K562 (cell line): Measurements from ENCODE around the gene CDC42BPB. TPM values are rescaled to one million over a fixed set of nuclear protein-coding genes. Genes with fewer than 3 reads are reported as not detected.

Experiments used
- ATAC-seq: fragments of 200-7000 bp; cut with Tn5 transposase; 3 replicates; pipeline ENCODE4 v1.9.1; 2020; ENCODE audit warnings: moderate library complexity
- BruUV-seq: library from RNA; stranded (reverse); fragments of 400-500 nt; replicated peaks from 2 replicates; lab custom pipeline; 2021; lab: Mats Ljungman, UMichigan
- CTCF ChIA-PET: fragments of 300-600 bp; formaldehyde crosslinking; extraction: SDS; loops from one replicate; lab custom pipeline; 2021; ENCODE audit warnings: low intra/inter-chr PET ratio; lab: Yijun Ruan, JAX
- POLR2A ChIA-PET: fragments of 300-600, 350-650 bp; sonication (Branson Sonifier 250); formaldehyde crosslinking; extraction: SDS; loops from one replicate; lab custom pipeline; 2021; ENCODE audit warnings: antibody characterized with exemption, inconsistent platforms; lab: Yijun Ruan, JAX
- DNase-seq, 4 experiments: peaks; one replicate each; pipeline versions ENCODE4 v3.0.0 to v3.0.0-alpha.2; 2011 to 2018; ENCODE audit warnings: low spot score in 3 of 4, mixed read lengths in 3 of 4; ENCODE audit errors: extremely low read depth in 1 of 4
- FAIRE-seq: peaks from 2 replicates; lab custom pipeline; 2011; peaks lifted over from hg19 to GRCh38; lab: Jason Lieb, UNC
- H2AFZ ChIP-seq: 2 replicates; pipeline ENCODE4 v1.6.0; 2011; ENCODE audit warnings: low read depth, low read length, control low read depth, inconsistent platforms
- H3K27ac ChIP-seq: fragments of 200-600 bp; 3 replicates; pipeline ENCODE4 v1.8.0; 2011; ENCODE audit warnings: low read depth, mild to moderate bottlenecking, control low read depth, inconsistent platforms, low read length, moderate library complexity, mixed read lengths; ENCODE audit errors: extremely low read depth
- H3K27me3 ChIP-seq, 2 experiments: fragments of 300-600 bp in 1 of 2; 2 replicates in 1 of 2; 3 replicates in 1 of 2; pipeline versions ENCODE4 v1.6.0 to v1.8.0; 2011; ENCODE audit warnings: inconsistent platforms in 2 of 2, low read length in 2 of 2, mild to moderate bottlenecking in 1 of 2, mixed read lengths in 1 of 2, moderate library complexity in 1 of 2; ENCODE audit not compliant: control insufficient read depth in 2 of 2, insufficient read depth in 2 of 2
- H3K36me3 ChIP-seq: fragments of 300-600 bp; 3 replicates; pipeline ENCODE4 v1.8.0; 2011; ENCODE audit warnings: mild to moderate bottlenecking, low read length, inconsistent platforms; ENCODE audit not compliant: control insufficient read depth, insufficient read depth
- H3K4me1 ChIP-seq, 2 experiments: fragments of 200-600 bp in 1 of 2; replicated peaks in 1 of 2; 2 replicates in 1 of 2; 3 replicates in 1 of 2; pipeline versions ENCODE4 v1.5.1 to v1.8.0; 2011; ENCODE audit warnings: inconsistent platforms in 2 of 2, low read length in 2 of 2, mild to moderate bottlenecking in 1 of 2, mixed read lengths in 1 of 2, moderate library complexity in 1 of 2; ENCODE audit not compliant: control insufficient read depth in 2 of 2, insufficient read depth in 2 of 2
- H3K4me2 ChIP-seq: 2 replicates; pipeline ENCODE4 v1.6.1; 2011; ENCODE audit warnings: low read length, control low read depth, inconsistent platforms, mixed read lengths; ENCODE audit not compliant: insufficient read depth
- H3K4me3 ChIP-seq: fragments of 200-600 bp; sonication (generic), shearing (Covaris generic); 2 replicates; pipeline ENCODE4 v1.5.1; 2016; ENCODE audit warnings: control low read depth, inconsistent platforms
- H3K79me2 ChIP-seq: fragments of 200-600 bp; 3 replicates; pipeline ENCODE4 v1.8.0; 2011; ENCODE audit warnings: low read length, inconsistent platforms; ENCODE audit not compliant: control insufficient read depth, insufficient read depth
- H3K9ac ChIP-seq, 2 experiments: 2 replicates each; pipeline versions ENCODE4 v1.6.0 to v1.6.1; 2011; ENCODE audit warnings: low read depth in 2 of 2, low read length in 2 of 2, control low read depth in 1 of 2, inconsistent platforms in 1 of 2, mild to moderate bottlenecking in 1 of 2, mixed read lengths in 1 of 2; ENCODE audit not compliant: insufficient read depth in 1 of 2
- H3K9me1 ChIP-seq: one replicate; pipeline ENCODE4 v1.6.0; 2011; ENCODE audit warnings: inconsistent platforms, mild to moderate bottlenecking, low read length, moderate library complexity; ENCODE audit not compliant: control insufficient read depth, insufficient read depth
- H3K9me3 ChIP-seq: replicated peaks from 2 replicates; pipeline ENCODE4 v1.5.1; 2011; ENCODE audit warnings: low read depth, low read length, inconsistent platforms; ENCODE audit not compliant: control insufficient read depth, insufficient read depth
- H4K20me1 ChIP-seq: replicated peaks from 2 replicates; pipeline ENCODE4 v1.6.1; 2011; ENCODE audit warnings: low read length, inconsistent platforms, mixed read lengths; ENCODE audit not compliant: control insufficient read depth, insufficient read depth
- ATF1 ChIP-seq, 2 experiments: fragments of 450-650 bp in 1 of 2; IDR thresholded peaks; 2 replicates each; pipeline ENCODE4 v1.6.1; 2016; ENCODE audit warnings: missing compliant biosample characterization in 1 of 2, missing genetic modification characterization in 1 of 2
- CEBPG ChIP-seq, 3 experiments: fragments of 200-800 bp in 1 of 3; sonication (Bioruptor generic) in 1 of 3; sonication (generic) in 1 of 3; formaldehyde crosslinking in 1 of 3; IDR thresholded peaks in 2 of 3; conservative IDR thresholded peaks in 1 of 3; 2 replicates each; pipeline versions ENCODE4 v1.6.1 to v1.8.0; 2016 to 2022; ENCODE audit warnings: missing compliant biosample characterization in 2 of 3, missing genetic modification characterization in 2 of 3, mild to moderate bottlenecking in 1 of 3, missing genetic modification reagents in 1 of 3
- ESRRB ChIP-seq: fragments of 250-450 bp; sonication (Bioruptor Pico); IDR thresholded peaks from 2 replicates; pipeline ENCODE4 v1.5.0; 2020; ENCODE audit warnings: mild to moderate bottlenecking, moderate library complexity, borderline replicate concordance
- ETS2 ChIP-seq: IDR thresholded peaks from 2 replicates; pipeline ENCODE4 v1.6.1; 2016; ENCODE audit warnings: borderline replicate concordance, missing genetic modification characterization, mild to moderate bottlenecking, moderate library complexity, missing compliant biosample characterization; ENCODE audit not compliant: poor library complexity, severe bottlenecking
- EWSR1 ChIP-seq: fragments of 450-650 bp; IDR thresholded peaks from 2 replicates; pipeline ENCODE4 v1.6.1; 2018; ENCODE audit warnings: borderline replicate concordance, mild to moderate bottlenecking, low read depth, moderate library complexity; ENCODE audit not compliant: partially characterized antibody
- GABPB1 ChIP-seq: sonication (generic); formaldehyde crosslinking; IDR thresholded peaks from 2 replicates; pipeline ENCODE4 v1.8.0; 2022; ENCODE audit warnings: mild to moderate bottlenecking, missing genetic modification reagents
- HMG20A ChIP-seq: fragments of 450-650 bp; formaldehyde crosslinking; conservative IDR thresholded peaks from 2 replicates; pipeline ENCODE4 v1.4.0; 2020; ENCODE audit warnings: mild to moderate bottlenecking, mixed read lengths
- JUNB ChIP-seq: fragments of 450-650 bp; formaldehyde crosslinking; conservative IDR thresholded peaks from 2 replicates; pipeline ENCODE4 v1.4.0; 2020; ENCODE audit warnings: mild to moderate bottlenecking
- KAT8 ChIP-seq: fragments of 450-650 bp; IDR thresholded peaks from 2 replicates; pipeline ENCODE4 v1.6.1; 2016; ENCODE audit warnings: low read depth, mild to moderate bottlenecking
- PRMT5 ChIP-seq: sonication (generic); formaldehyde crosslinking; IDR thresholded peaks from 2 replicates; pipeline ENCODE4 v1.5.0; 2020; ENCODE audit warnings: missing genetic modification reagents
- TAF15 ChIP-seq: fragments of 200-400 bp; formaldehyde crosslinking; IDR thresholded peaks from 2 replicates; pipeline ENCODE4 v1.6.1; 2017; ENCODE audit warnings: mild to moderate bottlenecking, low read depth, low read length, moderate library complexity
- ZFPM2 ChIP-seq: fragments of 250-450 bp; sonication (Bioruptor Pico); IDR thresholded peaks from 2 replicates; pipeline ENCODE4 v1.5.1; 2022; ENCODE audit warnings: mild to moderate bottlenecking
- ZNF212 ChIP-seq: fragments of 450-650 bp; formaldehyde crosslinking; IDR thresholded peaks from 2 replicates; pipeline ENCODE4 v1.4.0; 2020; ENCODE audit warnings: mild to moderate bottlenecking
- ZNF644 ChIP-seq: fragments of 200-800 bp; sonication (Bioruptor generic); IDR thresholded peaks from 2 replicates; pipeline ENCODE4 v1.6.1; 2016; ENCODE audit warnings: low read depth, missing genetic modification characterization, missing compliant biosample characterization
- ZNF695 ChIP-seq: fragments of 450-650 bp; formaldehyde crosslinking; IDR thresholded peaks from 2 replicates; pipeline ENCODE4 v1.4.0; 2020; ENCODE audit warnings: mild to moderate bottlenecking, moderate library complexity
- WGBS: fragments of 100-300 bp; shearing (Covaris generic); methylation state at CpG from one replicate; pipeline ENCODE4 v1.1.6; 2016; ENCODE audit warnings: low coverage, mixed read lengths; ENCODE audit not compliant: insufficient coverage; ENCODE audit errors: missing lambda C conversion rate; 5-methylcytosine and 5-hydroxymethylcytosine counted together
- in situ Hi-C: fragments of 300-500 bp; cut with MboI; formaldehyde crosslinking; loops from 4 replicates; pipeline ENCODE4 v1.15.0; 2018; ENCODE audit warnings: inconsistent platforms, mixed read lengths
- intact Hi-C: fragments of 100-400 bp; cut with micrococcal nuclease; formaldehyde crosslinking; loops from 2 replicates; pipeline ENCODE4 v1.14.2; 2022
- polyA plus RNA-seq, 8 experiments: library from polyadenylated mRNA; depleted of rRNA in 4 of 8; stranded (reverse) in 5 of 8; unstranded in 3 of 8; fragments of >200 nt; fragmentation: Nextera tagmentation in 2 of 8; fragmentation: Illumina TruSeq in 1 of 8; extraction: Ambion mirVana in 2 of 8; extraction: Trizol in 1 of 8; gene quantifications; 2 replicates each; pipeline versions ENCODE4 v1.2.1 to v1.2.3, GENCODE V29; 2011 to 2014; ENCODE audit warnings: inconsistent platforms in 1 of 8, missing spikeins in 1 of 8
- total RNA-seq, 7 experiments: library from RNA; depleted of rRNA in 6 of 7; stranded (reverse); fragments of >200 nt in 6 of 7; fragmentation: Illumina TruSeq in 2 of 7; extraction: Trizol in 2 of 7; gene quantifications; 2 replicates each; pipeline versions ENCODE4 v1.2.1 to v1.2.3, GENCODE V29; 2011 to 2021; ENCODE audit warnings: low replicate concordance in 1 of 7
- TF ChIP-seq, protein P1 (sequence below): IDR thresholded peaks from 2 replicates; pipeline ENCODE4 v1.6.1; 2012; ENCODE audit warnings: low read depth, low read length, improper control_type of control experiment, borderline replicate concordance

CDC42BPB gene
- total and polyA plus RNA-seq, 9 of the 15 experiments (the other 6 are each of a cell fraction or from before 2014, with no cell fraction given), result 0.07 to 24.3 (median 12.6) TPM

- in situ Hi-C loops, result no loop called here
- Histone ChIP-seq H3K27ac (no peak overlapping the region), H3K4me2 (no peak overlapping the region), H3K79me2 (no peaks in the 10 kb centered on the region), H3K4me1 (peaks cover 0 to 5% of the 10 kb centered on the region in 2 experiments; a peak in 1 of 5 replicates), H3K9me3 (no peaks in the 10 kb centered on the region), H2AFZ (no peak overlapping the region), H3K9ac (no peak overlapping the region), H3K4me3 (no peak overlapping the region), H3K27me3 (no peaks in the 10 kb centered on the region), H4K20me1 (no peaks in the 10 kb centered on the region), H3K36me3 (peaks cover 49% of the 10 kb centered on the region; the same call in 2 of the 3 replicates), H3K9me1 (no peaks in the 10 kb centered on the region)
- BruUV-seq, result no TSS peak
- ChIA-PET CTCF (no interaction called here), POLR2A (no interaction called here)
- FAIRE-seq (no peak), DNase-seq (no peak), ATAC-seq (no peak)
- 49% methylated on average over 3 of the region's 3 CpGs for WGBS
- no peak for TF ChIP-seq ESRRB (CRISPR knock-in tag)
- no peak for TF ChIP-seq KAT8
- no peak for TF ChIP-seq ETS2 (tag)
- TF ChIP-seq ZNF644 (tag), result no peak
- TF ChIP-seq PRMT5 (CRISPR knock-in tag), result no peak
- no peak for TF ChIP-seq ZNF695
- TF ChIP-seq TAF15, result no peak
- no peak for TF ChIP-seq CEBPG (CRISPR knock-in tag; IDR thresholded peaks at IDR 0.05)
- TF ChIP-seq CEBPG (tag; conservative IDR thresholded peaks at IDR 0.05 in 1 of 2, IDR thresholded peaks at IDR 0.05 in 1 of 2), result no peak
- TF ChIP-seq, protein P1, sequence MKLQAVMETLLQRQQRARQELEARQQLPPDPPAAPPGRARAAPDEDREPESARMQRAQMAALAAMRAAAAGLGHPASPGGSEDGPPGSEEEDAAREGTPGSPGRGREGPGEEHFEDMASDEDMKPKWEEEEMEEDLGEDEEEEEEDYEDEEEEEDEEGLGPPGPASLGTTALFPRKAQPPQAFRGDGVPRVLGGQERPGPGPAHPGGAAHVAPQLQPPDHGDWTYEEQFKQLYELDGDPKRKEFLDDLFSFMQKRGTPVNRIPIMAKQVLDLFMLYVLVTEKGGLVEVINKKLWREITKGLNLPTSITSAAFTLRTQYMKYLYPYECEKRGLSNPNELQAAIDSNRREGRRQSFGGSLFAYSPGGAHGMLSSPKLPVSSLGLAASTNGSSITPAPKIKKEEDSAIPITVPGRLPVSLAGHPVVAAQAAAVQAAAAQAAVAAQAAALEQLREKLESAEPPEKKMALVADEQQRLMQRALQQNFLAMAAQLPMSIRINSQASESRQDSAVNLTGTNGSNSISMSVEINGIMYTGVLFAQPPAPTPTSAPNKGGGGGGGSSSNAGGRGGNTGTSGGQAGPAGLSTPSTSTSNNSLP, result no peak
- no peak for TF ChIP-seq GABPB1 (CRISPR knock-in tag)
- TF ChIP-seq ZNF212 (CRISPR knock-in tag), result no peak
- TF ChIP-seq HMG20A (CRISPR knock-in tag), result no peak
- TF ChIP-seq ATF1 (CRISPR knock-in tag; IDR thresholded peaks at IDR 0.05), result no peak
- TF ChIP-seq ATF1 (tag; IDR thresholded peaks at IDR 0.05), result no peak
- no peak for TF ChIP-seq EWSR1
- no peak for TF ChIP-seq JUNB (CRISPR knock-in tag)
- TF ChIP-seq ZFPM2 (CRISPR knock-in tag), result no peak
- intact Hi-C loops, result no loop called here
Measured at GRCh38 chr14:102965282-102965681, 92.1 kb downstream of the CDC42BPB start.
